ENCODE data around the gene DDOST.
"Not testable (repeated sequence)": the region's sequence is repeated elsewhere in the genome, so short reads cannot be mapped to it uniquely, and the experiment has no call there.

DDOST gene

GRCh38 chr1:20691872-20692271, 30.7 kb upstream of the DDOST start:
- DNase-seq (ENCODE audit: low spot score), result no peak

- DNase-seq (ENCODE audit: low spot score), result no peak
These were observed 28.5 kb upstream of the DDOST start for GRCh38 chr1:20689645-20690056.

GRCh38 chr1:20686883-20687725, 25.9 kb upstream of the DDOST start:
- no peak for DNase-seq (ENCODE audit: low spot score)

- no peak for DNase-seq (ENCODE audit: low spot score)
These were observed 24.6 kb upstream of the DDOST start for GRCh38 chr1:20685741-20686140.

GRCh38 chr1:20685099-20685662, 24.0 kb upstream of the DDOST start:
- DNase-seq (ENCODE audit: low spot score), result no peak

- no peak for DNase-seq (ENCODE audit: low spot score)
These were observed 23.5 kb upstream of the DDOST start for GRCh38 chr1:20684651-20685050.

GRCh38 chr1:20684050-20684620, 23.0 kb upstream of the DDOST start:
- no peak for DNase-seq (ENCODE audit: low spot score)

- DNase-seq (ENCODE audit: low spot score), result no peak
These were observed 22.4 kb upstream of the DDOST start for GRCh38 chr1:20683614-20684013.

GRCh38 chr1:20682571-20683236, 21.5 kb upstream of the DDOST start:
- DNase-seq (ENCODE audit: low spot score), result no peak

GRCh38 chr1:20681999-20682398, 20.8 kb upstream of the DDOST start:
- DNase-seq (ENCODE audit: low spot score), result no peak

GRCh38 chr1:20680269-20680668, 19.1 kb upstream of the DDOST start:
- no peak for DNase-seq (ENCODE audit: low spot score)

- no peak for DNase-seq (ENCODE audit: low spot score)
These were observed 17.4 kb upstream of the DDOST start for GRCh38 chr1:20678599-20678998.

GRCh38 chr1:20673626-20674025, 12.5 kb upstream of the DDOST start:
- DNase-seq (ENCODE audit: low spot score), result not testable (repeated sequence)

- DNase-seq (ENCODE audit: low spot score), result no peak
These were observed 11.1 kb upstream of the DDOST start for GRCh38 chr1:20672265-20672632.

GRCh38 chr1:20670936-20671335, 9.8 kb upstream of the DDOST start:
- no peak for DNase-seq (ENCODE audit: low spot score)

- no peak for DNase-seq (ENCODE audit: low spot score)
These were observed 7.4 kb upstream of the DDOST start for GRCh38 chr1:20668581-20668980.

GRCh38 chr1:20666804-20667203, 5.6 kb upstream of the DDOST start:
- no peak for DNase-seq (ENCODE audit: low spot score)

- DNase-seq (ENCODE audit: low spot score), result no peak
These were observed 5.0 kb upstream of the DDOST start for GRCh38 chr1:20666146-20666545.

GRCh38 chr1:20665726-20666125, 4.6 kb upstream of the DDOST start:
- DNase-seq (ENCODE audit: low spot score), result no peak

- DNase-seq (ENCODE audit: low spot score), result no peak
These were observed 3.0 kb upstream of the DDOST start for GRCh38 chr1:20663969-20664715.

- no peak for DNase-seq (ENCODE audit: low spot score)
These were observed 2.2 kb upstream of the DDOST start for GRCh38 chr1:20663365-20663764.

GRCh38 chr1:20662110-20662475, 924 bp upstream of the DDOST start:
- no peak for DNase-seq (ENCODE audit: low spot score)

Measured in AG08395 (cell line).